ENCODE results near the gene PCSK2.
A peak's percentile ranks its signal among the peaks of the same experiment; 100 is the strongest.

PCSK2 gene

DNA sequence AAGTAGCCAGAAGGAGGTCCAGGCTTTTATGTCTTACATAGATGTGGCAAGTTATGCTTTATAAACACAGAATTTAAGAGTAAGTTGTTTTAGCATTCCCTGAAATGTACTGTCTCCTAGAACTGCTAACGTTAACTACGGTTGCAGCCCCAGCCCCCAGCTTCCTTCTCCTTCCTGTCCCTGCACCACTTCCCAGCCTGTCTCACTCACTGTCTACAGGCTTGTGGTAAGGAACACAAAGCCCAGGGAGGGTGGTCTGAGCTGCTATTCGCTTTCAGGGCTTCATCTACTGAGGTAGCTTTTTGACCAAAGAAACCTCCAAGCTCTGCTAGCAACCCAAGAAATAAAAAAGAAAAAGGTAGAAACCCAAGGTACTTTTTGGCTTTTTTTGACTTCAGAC lies 35.9 kb downstream of the PCSK2 start:
- DNase-seq: no peak

DNA sequence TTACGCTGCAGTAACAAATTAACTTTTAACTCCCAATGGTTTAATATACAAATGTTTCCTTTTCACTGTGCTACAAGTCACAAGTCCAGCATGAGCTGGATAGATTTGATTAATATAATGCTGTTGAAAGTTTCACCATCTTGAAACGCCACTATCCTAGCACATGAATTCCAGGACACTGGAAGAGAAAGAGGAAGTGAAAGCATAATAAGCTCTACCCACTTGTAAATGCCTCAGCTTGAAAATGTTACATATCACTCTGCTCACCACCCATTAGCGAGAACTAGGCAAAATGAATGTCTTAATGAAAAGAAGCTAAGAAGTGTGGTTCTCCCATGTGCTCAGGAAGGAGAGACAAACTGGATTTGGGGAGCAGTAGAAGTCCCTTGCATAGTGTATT lies 46.9 kb downstream of the PCSK2 start:
- no peak for DNase-seq

DNA sequence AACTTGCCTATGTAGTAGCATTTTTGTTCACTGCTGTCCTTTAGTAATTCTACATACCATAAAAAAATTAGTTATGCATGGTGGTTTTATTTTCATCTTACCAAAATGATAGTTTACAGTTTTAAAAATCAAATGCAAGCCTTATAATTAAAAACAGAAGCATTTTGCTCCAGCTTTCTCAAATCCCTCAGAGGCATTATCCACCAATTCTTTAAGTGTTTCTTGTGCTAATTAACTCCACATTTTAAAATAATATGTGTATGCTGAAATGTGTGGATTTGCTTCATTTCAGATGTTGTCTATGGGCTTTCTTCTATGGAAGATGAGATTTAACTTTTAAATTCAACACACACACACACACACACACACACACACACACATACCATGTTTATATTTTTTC lies 49.3 kb downstream of the PCSK2 start:
- no peak for DNase-seq

DNA sequence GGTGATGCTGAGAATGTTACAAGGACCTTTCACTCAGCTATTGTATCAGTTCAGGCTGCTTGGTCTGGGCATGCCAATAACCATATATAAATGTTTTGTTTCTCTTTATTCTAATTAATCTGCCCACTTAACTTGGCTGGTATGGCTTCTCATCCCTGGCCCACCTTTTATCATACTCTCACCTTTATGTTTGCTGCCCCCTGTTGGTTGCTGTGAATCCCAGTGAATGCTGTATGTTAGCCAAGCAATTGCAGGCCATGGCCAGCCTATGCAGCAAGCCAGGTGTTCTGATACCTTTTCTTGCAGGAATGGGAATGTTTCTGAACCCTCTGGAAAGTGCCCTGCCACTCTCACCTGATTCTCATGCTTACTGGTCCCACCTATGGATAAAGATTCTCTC lies 54.6 kb downstream of the PCSK2 start:
- DNase-seq: peak; percentile 17

DNA sequence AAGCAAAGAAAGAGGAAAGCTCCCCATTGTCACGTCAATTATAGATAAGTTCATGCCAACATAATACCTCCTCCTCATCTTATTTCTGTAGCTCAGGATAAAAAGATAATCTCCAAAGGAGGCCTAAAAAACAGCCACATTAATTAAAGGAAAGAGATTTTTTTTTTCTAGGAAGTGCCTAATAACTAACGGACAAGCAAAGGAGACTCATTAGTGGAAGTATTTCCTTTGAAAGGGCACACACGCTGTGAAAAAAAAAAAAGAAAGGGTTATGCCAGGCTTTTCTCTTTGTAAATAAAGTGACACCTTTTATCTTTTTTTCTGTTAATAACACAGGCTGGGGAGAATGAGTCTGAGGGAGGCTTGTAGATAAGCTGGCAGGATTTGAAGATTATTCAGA lies 55.7 kb downstream of the PCSK2 start:
- DNase-seq: no peak

DNA sequence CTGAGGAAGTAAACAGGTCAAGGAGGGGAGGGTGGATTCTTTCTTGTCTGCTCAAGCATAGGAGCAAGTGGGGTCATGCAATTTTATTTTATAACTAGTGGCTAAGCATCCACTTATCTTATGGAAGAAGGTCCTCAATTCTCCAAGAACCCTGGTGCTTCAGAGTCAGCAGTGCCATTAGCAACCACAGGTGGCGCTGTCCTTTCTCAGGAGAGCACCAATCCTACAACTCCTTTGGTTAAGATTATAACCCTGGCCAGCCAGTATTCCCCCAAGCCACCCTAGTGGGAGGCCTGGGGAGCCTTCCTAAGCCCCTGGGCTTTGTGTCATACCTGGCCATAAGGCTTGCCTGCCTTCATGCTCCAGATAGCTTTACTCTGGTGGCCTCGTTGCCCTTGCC lies 60.7 kb downstream of the PCSK2 start:
- DNase-seq: no peak

DNA sequence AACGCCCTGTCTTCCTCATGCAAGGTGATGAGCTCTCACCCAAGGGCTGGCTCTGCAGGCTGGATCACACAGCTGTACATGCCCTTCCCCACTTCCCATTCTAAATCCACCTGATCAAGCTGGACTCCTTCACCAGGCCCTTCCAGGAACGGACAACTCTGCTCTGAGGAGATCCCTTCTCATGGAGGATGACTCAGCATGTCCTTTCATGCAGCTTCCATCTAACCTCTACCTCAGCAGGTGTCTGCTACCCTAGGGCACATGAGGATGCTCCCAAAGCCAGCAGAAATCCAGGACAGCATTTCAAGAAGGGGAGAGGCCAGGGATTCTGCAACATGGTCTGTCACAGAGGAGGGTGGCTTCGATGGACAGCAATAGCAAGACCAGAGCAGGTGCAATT lies 61.2 kb downstream of the PCSK2 start:
- DNase-seq: no peak

DNA sequence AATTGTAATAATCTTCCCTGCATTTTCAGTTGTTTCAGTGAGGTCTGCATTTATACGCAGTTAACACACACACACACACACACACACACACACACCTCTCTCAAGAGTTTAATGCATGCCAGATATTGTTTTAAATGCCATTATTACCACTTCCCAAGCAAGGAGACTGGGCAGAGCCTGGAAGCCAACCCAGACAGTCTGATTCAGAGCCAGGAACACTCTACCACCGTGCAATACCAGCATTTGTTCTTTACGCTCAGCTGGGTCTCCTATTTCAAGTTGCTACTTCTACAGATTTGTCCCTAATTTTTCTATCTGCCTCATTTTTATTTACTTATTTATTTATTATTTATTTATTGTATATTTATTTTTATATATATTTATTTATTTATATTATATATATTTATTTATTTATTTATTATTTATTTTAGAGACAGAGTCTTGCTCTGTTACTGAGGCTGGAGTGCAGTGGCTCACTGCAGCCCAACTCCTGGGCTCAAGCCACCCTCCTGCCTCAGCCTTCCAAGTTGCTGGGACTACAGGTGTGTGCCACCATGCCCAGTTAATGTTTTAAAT lies 68.4 kb downstream of the PCSK2 start:
- no peak for DNase-seq

DNA sequence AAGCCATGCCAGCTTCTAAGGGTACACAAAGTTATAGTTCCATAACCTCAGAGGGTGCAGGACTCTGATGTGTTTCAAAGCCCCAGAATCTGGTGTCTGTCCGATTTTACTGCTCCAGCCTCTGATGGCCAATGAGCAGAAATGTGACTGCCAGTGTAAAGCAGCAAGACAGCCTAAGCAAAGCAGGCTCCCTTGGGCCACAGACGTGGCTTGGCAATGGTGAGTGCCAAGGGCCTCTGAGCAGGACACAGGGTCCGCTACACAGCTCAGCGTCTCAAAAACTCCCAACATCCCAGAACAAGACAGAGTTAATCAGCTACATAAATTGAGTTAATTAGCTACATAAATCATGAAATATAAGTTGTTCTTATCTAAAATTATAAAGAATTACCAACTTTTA lies 69.2 kb downstream of the PCSK2 start:
- no peak for DNase-seq

DNA sequence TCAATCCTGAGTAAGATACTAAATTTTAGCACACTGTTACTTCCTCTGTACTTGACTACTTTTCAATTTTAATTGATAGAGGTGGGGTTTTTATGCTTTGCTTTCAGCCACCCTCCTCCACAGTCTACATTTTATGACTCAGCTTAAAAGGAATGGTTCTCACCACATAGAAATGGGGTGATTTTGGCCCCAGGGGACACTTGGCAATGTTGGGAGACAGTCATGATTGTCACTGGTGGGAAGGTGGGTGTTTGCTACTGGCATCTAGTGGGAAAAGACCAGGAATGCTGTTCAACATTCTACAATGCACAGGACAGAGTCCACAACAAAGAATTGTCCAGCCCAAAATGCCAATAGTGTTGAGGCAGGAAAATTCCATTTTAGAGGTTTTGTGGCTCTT lies 71.3 kb downstream of the PCSK2 start:
- peak; percentile 5 for DNase-seq

DNA sequence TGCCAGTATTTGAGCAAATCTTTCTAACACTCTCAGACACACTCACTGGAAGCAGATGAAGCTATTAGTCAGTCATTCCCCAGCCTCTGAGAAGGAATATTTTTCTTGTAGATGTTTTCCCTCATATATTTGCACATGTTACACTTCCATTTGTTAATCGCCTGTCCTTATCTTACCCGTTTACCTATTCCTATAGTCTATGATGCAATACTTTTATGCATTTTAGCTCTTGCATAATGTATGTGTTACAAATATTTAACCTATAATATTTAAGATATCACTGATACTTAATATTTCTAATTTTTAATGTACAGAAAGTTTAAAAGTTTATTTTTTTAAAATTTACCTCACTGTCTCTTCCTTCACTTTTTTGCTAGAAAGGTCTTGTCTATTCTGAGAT lies 71.9 kb downstream of the PCSK2 start:
- DNase-seq: no peak

DNA sequence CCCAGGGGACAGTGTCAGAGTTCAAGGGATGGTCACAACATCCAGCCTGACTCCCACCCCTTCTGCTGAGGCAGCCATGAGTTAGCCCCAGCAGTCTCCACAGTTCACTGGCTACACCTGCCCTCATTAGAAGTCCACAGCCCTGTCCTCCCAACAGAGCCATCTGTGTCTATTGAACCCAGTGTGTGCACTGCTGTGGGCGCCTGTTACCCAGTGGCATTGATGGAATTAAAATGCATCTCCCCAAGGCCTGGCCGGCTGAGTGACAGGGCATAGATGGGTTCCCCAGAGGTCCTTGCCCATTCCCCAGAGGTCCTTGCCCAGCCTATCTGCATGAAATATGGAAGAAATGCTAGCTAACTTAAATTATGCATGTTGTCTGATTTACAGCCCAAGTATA lies 73.3 kb downstream of the PCSK2 start:
- DNase-seq: no peak

DNA sequence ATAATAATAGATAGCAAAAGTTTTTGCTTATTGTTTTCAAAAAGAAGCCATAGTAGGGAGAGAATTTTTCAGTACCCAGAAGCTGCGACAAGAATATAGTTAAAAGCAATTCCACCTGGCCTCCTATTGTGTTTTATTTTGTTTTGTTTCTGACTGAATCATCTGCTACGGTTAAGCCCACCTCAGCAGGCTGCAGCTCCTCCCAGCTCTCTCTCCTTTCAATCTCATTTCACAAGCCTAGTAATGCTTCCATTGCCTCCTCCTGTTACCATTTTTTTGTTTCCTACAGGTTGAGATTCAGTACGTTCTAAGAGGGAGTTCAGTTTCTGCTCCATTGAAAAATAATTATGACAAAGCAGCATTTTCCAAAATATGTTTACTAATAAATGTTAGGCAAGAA lies 77.9 kb downstream of the PCSK2 start:
- DNase-seq: no peak

DNA sequence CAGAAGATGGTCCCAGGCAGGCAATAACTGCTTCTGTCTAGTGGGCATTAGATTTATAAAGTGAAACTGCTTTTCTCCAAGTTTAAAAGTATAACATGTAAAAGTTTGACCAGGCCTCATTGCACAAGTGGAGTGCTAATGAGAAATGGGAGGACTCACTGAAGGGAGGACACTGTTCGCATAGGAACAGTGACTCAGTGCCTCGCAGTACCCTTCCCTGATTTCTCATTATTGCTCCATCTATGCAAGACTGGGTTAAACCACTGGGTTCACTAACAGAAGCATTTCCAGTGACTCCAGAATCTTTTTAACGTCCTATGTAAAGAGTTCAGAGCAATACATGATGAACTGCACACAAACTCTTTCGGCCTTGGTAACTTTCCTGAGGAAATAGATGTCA lies 79.6 kb downstream of the PCSK2 start:
- no peak for DNase-seq

DNA sequence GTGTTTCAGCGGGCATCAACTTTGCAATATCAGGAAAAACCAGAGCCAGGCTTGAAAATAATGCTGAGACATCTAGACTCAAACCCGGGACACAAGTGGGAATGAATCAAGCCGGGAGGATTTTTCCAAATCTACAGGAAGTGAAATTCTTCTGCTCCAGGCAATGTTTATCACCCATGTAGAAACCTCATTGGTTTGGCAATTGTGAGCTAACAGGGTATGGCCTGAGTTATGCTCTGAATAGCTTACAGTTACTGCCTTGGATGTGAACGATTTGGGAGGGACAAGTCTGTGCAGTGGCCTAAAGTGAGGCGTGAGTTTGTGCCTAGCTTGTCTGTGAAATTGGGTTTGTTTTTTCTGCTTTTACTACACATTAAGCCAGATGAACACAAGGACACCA lies 87.4 kb downstream of the PCSK2 start:
- DNase-seq: no peak

DNA sequence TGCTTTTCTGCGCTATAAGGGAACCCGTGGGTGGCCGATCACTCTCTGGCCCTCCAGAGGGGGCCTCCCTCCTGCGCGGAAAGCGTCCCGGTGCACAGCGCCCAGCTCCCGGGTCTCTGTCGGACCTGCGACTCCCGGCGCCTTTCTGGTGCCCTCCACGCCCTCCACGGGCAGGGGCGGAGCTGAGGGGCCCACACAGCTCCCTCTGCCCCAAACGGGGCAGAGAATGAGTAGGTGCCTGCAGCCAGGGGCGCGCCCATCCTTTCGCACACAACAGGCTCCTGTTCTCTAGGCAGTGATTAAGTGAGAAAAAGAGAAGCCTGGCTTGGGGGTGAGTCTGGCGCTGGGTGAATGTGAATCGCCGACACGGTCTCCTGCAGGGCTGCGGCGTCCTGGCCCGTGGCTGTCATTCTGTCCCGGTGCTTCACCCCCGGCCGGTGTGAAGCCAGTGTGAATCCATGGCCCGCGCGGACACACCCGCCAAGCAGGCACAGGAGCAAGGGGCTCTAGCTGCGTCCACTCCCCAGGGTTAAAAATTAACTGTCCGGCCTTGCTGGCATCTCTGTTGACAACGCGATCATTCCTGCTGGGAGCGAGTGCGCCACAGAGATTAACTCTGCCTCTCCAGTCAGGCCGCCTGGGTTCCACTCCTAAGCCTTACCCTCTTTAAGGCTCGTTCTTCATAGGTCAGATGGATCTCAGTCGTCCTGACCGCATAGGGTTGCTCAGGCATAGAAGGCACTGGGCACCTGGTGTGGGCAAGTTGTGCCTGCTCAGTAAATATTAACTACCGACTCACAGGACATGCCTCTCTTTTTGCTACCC lies 88.8 kb downstream of the PCSK2 start:
- DNase-seq: no peak

DNA sequence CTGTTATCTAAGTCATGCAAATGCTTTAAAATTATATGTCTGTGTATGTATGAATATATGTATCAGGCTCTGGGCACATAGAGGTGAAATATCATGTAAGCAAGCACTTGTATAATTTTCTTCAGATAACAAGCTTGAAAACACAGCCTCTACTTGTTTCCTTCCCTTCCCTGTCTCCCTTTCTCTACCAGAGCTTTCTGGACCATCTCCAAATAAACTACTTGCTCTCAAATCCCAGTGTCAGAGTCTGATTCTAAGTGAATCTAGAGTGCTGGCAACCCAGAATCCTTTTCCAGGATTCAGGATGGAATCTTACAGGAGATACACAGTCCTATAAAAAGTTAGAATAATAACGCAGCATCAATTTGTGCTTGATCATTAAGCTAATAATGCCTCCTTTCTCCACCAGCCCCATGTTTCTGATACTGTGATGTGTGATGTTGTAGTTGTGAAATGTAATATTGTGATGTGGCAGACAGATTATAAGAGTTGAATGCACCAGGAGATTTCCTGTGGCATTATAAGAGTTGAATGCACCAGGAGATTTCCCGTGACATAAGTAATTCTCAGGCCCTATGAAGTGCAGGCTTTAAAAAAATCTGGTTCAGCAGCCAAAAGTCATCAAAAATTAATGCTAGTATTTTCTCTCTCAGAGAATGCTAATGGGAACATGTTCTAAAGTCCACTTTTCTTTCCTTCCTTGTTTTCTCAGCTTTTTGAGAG lies 89.6 kb downstream of the PCSK2 start:
- DNase-seq: no peak

DNA sequence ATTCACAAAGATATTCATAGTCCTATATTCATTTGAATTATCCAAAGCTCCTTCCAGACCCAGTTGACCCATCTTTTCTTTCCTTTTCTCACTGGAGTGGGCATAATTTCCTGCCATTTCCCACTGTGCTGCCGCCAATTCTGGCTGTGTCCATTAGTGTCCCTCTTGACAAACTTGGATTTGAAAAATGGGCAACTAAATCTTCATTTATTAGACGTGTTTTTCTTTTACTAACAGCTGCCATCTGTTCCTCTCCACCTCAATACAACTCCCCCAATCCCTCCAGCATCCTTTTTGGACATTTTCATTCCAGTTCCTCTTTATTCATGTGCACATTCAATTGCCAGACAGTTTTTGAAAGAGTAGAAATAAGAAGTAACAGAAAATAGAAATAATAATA lies 90.5 kb downstream of the PCSK2 start:
- no peak for DNase-seq

DNA sequence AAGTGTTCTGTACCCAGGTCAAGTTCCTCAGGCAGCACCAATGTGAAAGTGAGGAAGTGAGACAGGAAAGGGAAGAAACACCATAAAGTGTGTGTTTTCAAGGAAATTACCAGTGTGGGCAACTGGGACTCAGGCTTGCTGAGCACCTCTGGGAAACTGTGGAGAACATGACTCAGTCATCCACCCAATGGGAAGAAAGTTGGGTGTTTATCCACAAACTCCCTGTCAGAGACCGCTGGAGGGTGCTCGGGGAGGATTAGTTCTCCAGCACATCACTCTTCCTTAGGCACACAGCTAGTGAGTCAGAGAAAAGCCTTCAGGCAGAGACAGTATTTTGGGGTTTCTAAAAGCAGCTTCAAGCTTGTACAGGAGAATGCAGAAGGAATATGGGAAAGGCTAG lies 93.6 kb downstream of the PCSK2 start:
- no peak for DNase-seq

DNA sequence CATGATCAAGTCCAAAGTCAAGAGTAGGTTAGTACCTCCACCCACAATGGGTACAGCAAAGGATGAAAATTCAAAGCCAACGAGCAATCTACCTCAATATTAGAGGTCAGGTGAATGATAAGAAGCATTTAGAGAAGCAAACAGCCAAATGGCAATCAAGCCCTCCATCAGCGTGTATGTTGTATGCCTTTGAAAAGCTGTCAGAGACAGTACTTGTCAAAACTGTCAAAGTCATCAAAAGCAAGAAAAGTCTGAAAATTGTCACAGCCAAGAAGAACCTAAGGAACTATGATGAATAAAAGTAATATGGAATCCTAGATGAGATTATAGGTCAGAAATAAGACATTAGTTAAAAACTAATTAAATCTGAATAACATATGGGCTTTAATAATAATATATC lies 99.3 kb downstream of the PCSK2 start:
- DNase-seq: no peak

DNA sequence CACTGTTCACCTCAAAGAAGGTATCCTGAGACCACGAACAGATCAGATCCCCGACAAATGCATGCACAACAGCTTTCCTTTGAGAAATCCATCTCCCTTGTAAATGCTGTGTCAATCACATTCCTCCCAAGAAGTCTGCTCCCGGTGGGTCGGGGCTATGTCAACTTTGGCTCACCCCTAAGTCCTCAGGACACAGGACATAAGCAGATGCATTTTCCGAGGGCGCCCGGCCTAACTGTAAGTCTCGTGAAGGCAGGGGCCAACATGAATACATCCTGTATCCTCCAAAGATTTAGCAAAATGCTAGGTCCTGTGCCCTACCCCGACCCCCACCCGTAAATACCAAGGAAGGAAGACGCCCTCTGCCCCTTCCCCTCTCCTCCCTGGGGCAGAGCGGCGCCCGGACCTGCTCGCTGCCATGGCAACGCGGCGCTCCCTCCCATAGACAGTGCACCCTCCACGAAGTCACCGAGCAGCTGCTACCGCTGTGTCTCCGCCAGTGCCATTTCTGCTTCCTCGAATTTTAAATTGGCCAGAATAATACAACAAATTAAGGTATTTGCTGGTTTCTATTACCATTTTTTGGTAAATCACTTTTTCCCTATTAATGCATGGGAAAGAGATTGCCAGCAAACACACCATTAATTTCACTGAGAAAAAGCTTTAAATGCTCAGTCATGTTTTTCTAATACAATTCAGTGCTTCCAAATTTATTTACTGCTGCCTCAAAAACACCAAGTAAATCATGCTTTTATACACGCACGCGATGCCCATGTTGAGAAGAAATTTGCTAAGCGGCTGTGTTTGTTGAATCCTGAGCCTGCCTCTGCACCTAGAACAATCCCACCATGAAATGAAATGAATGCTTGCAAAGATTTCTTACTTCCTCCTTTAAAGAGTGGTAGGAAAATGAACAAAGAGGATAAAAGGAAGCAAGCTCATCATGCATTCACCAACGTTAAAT lies 100.6 kb downstream of the PCSK2 start:
- no peak for DNase-seq

DNA sequence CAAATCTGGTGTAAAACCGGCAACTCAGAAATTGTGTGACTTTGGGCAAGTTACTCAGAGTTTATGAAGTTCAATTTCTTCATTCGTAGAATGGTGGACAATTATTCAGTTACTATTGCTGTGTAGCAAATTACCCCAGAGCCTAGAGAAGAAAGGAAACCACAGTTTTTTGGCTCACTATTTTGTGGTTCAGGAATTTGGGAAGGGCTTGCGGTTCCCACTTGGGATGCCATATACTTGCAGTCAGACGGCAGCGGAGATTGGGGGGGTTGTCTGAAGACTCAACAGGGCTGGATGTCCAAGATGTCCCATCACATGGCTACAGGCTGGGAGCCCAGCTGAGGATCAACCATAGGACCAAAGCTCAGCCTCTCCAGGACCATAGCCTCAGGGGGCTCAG lies 108.1 kb downstream of the PCSK2 start:
- no peak for DNase-seq

DNA sequence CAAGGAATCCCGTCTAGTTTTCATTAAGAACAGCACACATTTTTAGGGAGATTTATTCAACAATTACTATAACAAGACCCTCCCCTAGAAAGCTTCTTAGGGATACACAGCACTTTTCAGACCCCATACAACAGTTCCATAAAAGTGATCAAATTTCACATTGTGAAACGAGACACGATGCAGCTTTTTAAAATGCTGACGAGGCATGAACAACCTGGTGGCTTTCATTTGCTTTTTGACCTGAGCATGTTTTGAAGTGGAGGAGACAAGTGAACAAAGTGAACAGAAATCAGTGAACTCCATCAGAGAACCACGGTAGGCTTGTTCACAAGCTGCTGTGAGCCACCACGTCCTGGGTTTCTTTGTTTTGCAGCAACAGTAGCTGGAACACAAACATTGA lies 112.2 kb downstream of the PCSK2 start:
- no peak for DNase-seq
